Liver (tissue), 9 donors: Measurements from ENCODE around the gene CCDC92B. TPM values are rescaled to one million over a fixed set of nuclear protein-coding genes. Genes with fewer than 3 reads are reported as not detected.

Source experiments
- DNase-seq: peaks from one replicate; pipeline ENCODE4 v3.0.0-alpha.2; 2017; ENCODE audit warnings: low spot score
- H3K27ac ChIP-seq, 2 donors: one replicate each; pipeline ENCODE4 v1.7.0; 2013; ENCODE audit warnings: inconsistent platforms in 2 of 2, low read length in 2 of 2, control low read depth in 1 of 2, low read depth in 1 of 2, mild to moderate bottlenecking in 1 of 2
- H3K27me3 ChIP-seq, 4 donors: one replicate each; pipeline versions ENCODE4 v1.6.1 to v1.7.0; 2013; ENCODE audit warnings: low read length in 3 of 4, inconsistent platforms in 1 of 4, mild to moderate bottlenecking in 1 of 4, moderate library complexity in 1 of 4; ENCODE audit not compliant: control insufficient read depth in 4 of 4, insufficient read depth in 4 of 4
- H3K36me3 ChIP-seq, 4 donors: one replicate each; pipeline versions ENCODE4 v1.6.1 to v1.7.0; 2013; ENCODE audit warnings: low read length in 3 of 4, mild to moderate bottlenecking in 3 of 4, low read depth in 1 of 4, moderate library complexity in 1 of 4; ENCODE audit not compliant: control insufficient read depth in 4 of 4, insufficient read depth in 3 of 4
- H3K4me1 ChIP-seq, 4 donors: one replicate each; pipeline versions ENCODE4 v1.6.1 to v1.7.0; 2013; ENCODE audit warnings: low read length in 3 of 4, mild to moderate bottlenecking in 3 of 4, moderate library complexity in 1 of 4; ENCODE audit not compliant: control insufficient read depth in 4 of 4, insufficient read depth in 4 of 4
- H3K4me3 ChIP-seq, 3 donors: one replicate each; pipeline versions ENCODE4 v1.6.1 to v1.7.0; 2013; ENCODE audit warnings: low read length in 3 of 3, control low read depth in 1 of 3, low read depth in 1 of 3, mild to moderate bottlenecking in 1 of 3
- H3K9ac ChIP-seq, 2 donors: one replicate each; pipeline ENCODE4 v1.7.0; 2013; ENCODE audit warnings: low read length in 2 of 2, mild to moderate bottlenecking in 2 of 2, moderate library complexity in 2 of 2, control low read depth in 1 of 2, low read depth in 1 of 2
- H3K9me3 ChIP-seq, 4 donors: one replicate each; pipeline versions ENCODE4 v1.6.1 to v1.7.0; 2013; ENCODE audit warnings: low read length in 3 of 4; ENCODE audit not compliant: control insufficient read depth in 4 of 4
- ATF3 ChIP-seq: IDR thresholded peaks from 2 replicates; pipeline ENCODE4 v1.6.1; 2016; ENCODE audit warnings: antibody characterized with exemption
- EGR1 ChIP-seq, 2 donors: IDR thresholded peaks; 2 replicates each; pipeline ENCODE4 v1.6.1; 2016 to 2018; ENCODE audit warnings: antibody characterized with exemption in 2 of 2, low read depth in 2 of 2
- FOXA1 ChIP-seq: IDR thresholded peaks from 2 replicates; pipeline ENCODE4 v1.6.1; 2016; ENCODE audit warnings: antibody characterized with exemption
- FOXA2 ChIP-seq: IDR thresholded peaks from 2 replicates; pipeline ENCODE4 v1.6.1; 2016; ENCODE audit warnings: antibody characterized with exemption
- GABPA ChIP-seq, 2 donors: IDR thresholded peaks in 1 of 2; conservative IDR thresholded peaks in 1 of 2; 2 replicates each; pipeline ENCODE4 v1.6.1; 2016; ENCODE audit warnings: antibody characterized with exemption in 2 of 2, mild to moderate bottlenecking in 1 of 2, moderate library complexity in 1 of 2
- HNF4A ChIP-seq, 2 donors: conservative IDR thresholded peaks; 2 replicates each; pipeline ENCODE4 v1.6.1; 2016; ENCODE audit warnings: antibody characterized with exemption in 2 of 2, mild to moderate bottlenecking in 2 of 2
- HNF4G ChIP-seq: IDR thresholded peaks from 2 replicates; pipeline ENCODE4 v1.6.1; 2016; ENCODE audit warnings: antibody characterized with exemption
- JUND ChIP-seq, 2 donors: IDR thresholded peaks; 2 replicates each; pipeline ENCODE4 v1.6.1; 2016; ENCODE audit warnings: antibody characterized with exemption in 2 of 2
- MAX ChIP-seq: IDR thresholded peaks from 2 replicates; pipeline ENCODE4 v1.6.1; 2016; ENCODE audit warnings: antibody characterized with exemption
- NR2F2 ChIP-seq: IDR thresholded peaks from 2 replicates; pipeline ENCODE4 v1.6.1; 2016; ENCODE audit warnings: antibody characterized with exemption
- RAD21 ChIP-seq, 2 donors: IDR thresholded peaks; 2 replicates each; pipeline ENCODE4 v1.6.1; 2016; ENCODE audit warnings: antibody characterized with exemption in 2 of 2, mild to moderate bottlenecking in 2 of 2
- REST ChIP-seq: IDR thresholded peaks from 2 replicates; pipeline ENCODE4 v1.6.1; 2016; ENCODE audit warnings: antibody characterized with exemption, mild to moderate bottlenecking
- RXRA ChIP-seq, 2 donors: IDR thresholded peaks; 2 replicates each; pipeline ENCODE4 v1.6.1; 2017 to 2018; ENCODE audit warnings: antibody characterized with exemption in 2 of 2, mild to moderate bottlenecking in 1 of 2
- SP1 ChIP-seq: IDR thresholded peaks from 2 replicates; pipeline ENCODE4 v1.6.1; 2018; ENCODE audit warnings: antibody characterized with exemption, mild to moderate bottlenecking
- TAF1 ChIP-seq: conservative IDR thresholded peaks from 2 replicates; pipeline ENCODE4 v1.6.1; 2016; ENCODE audit warnings: antibody characterized with exemption, mild to moderate bottlenecking
- YY1 ChIP-seq: IDR thresholded peaks from 2 replicates; pipeline ENCODE4 v1.6.1; 2016; ENCODE audit warnings: antibody characterized with exemption, mild to moderate bottlenecking
- ZBTB33 ChIP-seq: IDR thresholded peaks from 2 replicates; pipeline ENCODE4 v1.6.1; 2016; ENCODE audit warnings: antibody characterized with exemption
- WGBS: extraction: QIAGEN DNeasy Blood & Tissue Kit; methylation state at CpG from one replicate; pipeline ENCODE4 v1.1.7; 2013; 5-methylcytosine and 5-hydroxymethylcytosine counted together
- polyA plus RNA-seq, 2 donors: library from polyadenylated mRNA; stranded (reverse) in 1 of 2; unstranded in 1 of 2; fragments of 200-250 nt in 1 of 2; fragments of >200 nt in 1 of 2; fragmentation: Nextera tagmentation in 1 of 2; extraction: Ambion mirVana in 1 of 2; gene quantifications; one replicate each; pipeline versions ENCODE4 v1.2.1 to v1.2.3, GENCODE V29; 2013 to 2015
- total RNA-seq, 2 donors: library from RNA; depleted of rRNA; stranded (reverse); fragments of >200 nt; gene quantifications; one replicate each; pipeline ENCODE4 v1.2.3, GENCODE V29; 2014
- TF ChIP-seq, protein P1 (sequence below): fragments of 150-350 bp; IDR thresholded peaks from 2 replicates; pipeline ENCODE4 v1.5.1; 2017; ENCODE audit warnings: improper control_type of control experiment, low read depth, low read length; ENCODE audit not compliant: missing input control
- donor health status: healthy.
- donor health status: healthy.
- donor health status: healthy.
- donor health status: healthy.
- donor health status: healthy.

Gene CCDC92B
- total and polyA plus RNA-seq, 4 donors, result not detected

- Histone ChIP-seq H3K4me3 (no peak overlapping the region), H3K27ac (no peak overlapping the region), H3K9me3 (no peaks in the 10 kb centered on the region), H3K36me3 (no peaks in the 10 kb centered on the region), H3K27me3 (peaks cover 0 to 4% (median 2%) of the 10 kb centered on the region in 4 donors), H3K9ac (no peak overlapping the region), H3K4me1 (peaks cover 0 to 7% (median 5%) of the 10 kb centered on the region in 4 donors)
- TF ChIP-seq HNF4A (conservative IDR thresholded peaks at IDR 0.05) (no peak), SP1 (no peak), MAX (no peak), RXRA (IDR thresholded peaks at IDR 0.05) (no peak), REST (no peak), RAD21 (IDR thresholded peaks at IDR 0.05) (no peak), TAF1 (no peak), HNF4G (no peak), JUND (IDR thresholded peaks at IDR 0.05) (no peak), ZBTB33 (no peak), GABPA (IDR thresholded peaks at IDR 0.05 in 1 of 2, conservative IDR thresholded peaks at IDR 0.05 in 1 of 2) (no peak), EGR1 (IDR thresholded peaks at IDR 0.05; ENCODE audit: low read depth in 2 of 2) (no peak), NR2F2 (no peak), YY1 (no peak)
- 78% methylated on average over 6 of the region's 6 CpGs for WGBS
- DNase-seq, result no peak
Measured at GRCh38 chr17:2775206-2775605, 25.8 kb upstream of the CCDC92B start.

GRCh38 chr17:2770129-2770528, 20.7 kb upstream of the CCDC92B start:
- no peak for DNase-seq
- Histone ChIP-seq H3K9me3 (no peaks in the 10 kb centered on the region), H3K4me1 (no peaks in the 10 kb centered on the region), H3K27me3 (no peaks in the 10 kb centered on the region), H3K36me3 (no peaks in the 10 kb centered on the region), H3K4me3 (no peak overlapping the region), H3K27ac (no peak overlapping the region), H3K9ac (no peak overlapping the region)
- no peak for TF ChIP-seq YY1
- TF ChIP-seq SP1, result no peak
- TF ChIP-seq ATF3, result no peak
- TF ChIP-seq, protein P1, sequence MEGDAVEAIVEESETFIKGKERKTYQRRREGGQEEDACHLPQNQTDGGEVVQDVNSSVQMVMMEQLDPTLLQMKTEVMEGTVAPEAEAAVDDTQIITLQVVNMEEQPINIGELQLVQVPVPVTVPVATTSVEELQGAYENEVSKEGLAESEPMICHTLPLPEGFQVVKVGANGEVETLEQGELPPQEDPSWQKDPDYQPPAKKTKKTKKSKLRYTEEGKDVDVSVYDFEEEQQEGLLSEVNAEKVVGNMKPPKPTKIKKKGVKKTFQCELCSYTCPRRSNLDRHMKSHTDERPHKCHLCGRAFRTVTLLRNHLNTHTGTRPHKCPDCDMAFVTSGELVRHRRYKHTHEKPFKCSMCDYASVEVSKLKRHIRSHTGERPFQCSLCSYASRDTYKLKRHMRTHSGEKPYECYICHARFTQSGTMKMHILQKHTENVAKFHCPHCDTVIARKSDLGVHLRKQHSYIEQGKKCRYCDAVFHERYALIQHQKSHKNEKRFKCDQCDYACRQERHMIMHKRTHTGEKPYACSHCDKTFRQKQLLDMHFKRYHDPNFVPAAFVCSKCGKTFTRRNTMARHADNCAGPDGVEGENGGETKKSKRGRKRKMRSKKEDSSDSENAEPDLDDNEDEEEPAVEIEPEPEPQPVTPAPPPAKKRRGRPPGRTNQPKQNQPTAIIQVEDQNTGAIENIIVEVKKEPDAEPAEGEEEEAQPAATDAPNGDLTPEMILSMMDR, result no peak
- TF ChIP-seq NR2F2, result no peak
- no peak for TF ChIP-seq FOXA2
- TF ChIP-seq TAF1, result no peak
- no peak for TF ChIP-seq FOXA1
- no peak for TF ChIP-seq MAX
- TF ChIP-seq ZBTB33, result no peak
- no peak for TF ChIP-seq JUND (IDR thresholded peaks at IDR 0.05)
- no peak for TF ChIP-seq EGR1 (IDR thresholded peaks at IDR 0.05; ENCODE audit: low read depth in 2 of 2)
- no peak for TF ChIP-seq HNF4A (conservative IDR thresholded peaks at IDR 0.05)
- TF ChIP-seq REST, result no peak
- 72% methylated on average over 12 of the region's 12 CpGs for WGBS
